NCI-H748 treated with DMSO at 0.1 percent for 48 hours (cell line): ENCODE measurements around the gene TRAPPC14.
A peak's percentile ranks its signal among the peaks of the same experiment; 100 is the strongest.
"Not testable (repeated sequence)": the region's sequence is repeated elsewhere in the genome, so short reads cannot be mapped to it uniquely, and the experiment has no call there.

Experiments used
- DNase-seq: peaks from one replicate; lab custom pipeline; 2025; lab: John Stamatoyannopoulos, UW

TRAPPC14 gene

GRCh38 chr7:100153708-100154535 lies 4.6 kb downstream of the TRAPPC14 start:
- no peak for DNase-seq

- DNase-seq = no peak
Observed at GRCh38 chr7:100152937-100153666, 5.4 kb downstream of the TRAPPC14 start.

- no peak for DNase-seq
Observed at GRCh38 chr7:100152404-100152803, 6.1 kb downstream of the TRAPPC14 start.

DNA sequence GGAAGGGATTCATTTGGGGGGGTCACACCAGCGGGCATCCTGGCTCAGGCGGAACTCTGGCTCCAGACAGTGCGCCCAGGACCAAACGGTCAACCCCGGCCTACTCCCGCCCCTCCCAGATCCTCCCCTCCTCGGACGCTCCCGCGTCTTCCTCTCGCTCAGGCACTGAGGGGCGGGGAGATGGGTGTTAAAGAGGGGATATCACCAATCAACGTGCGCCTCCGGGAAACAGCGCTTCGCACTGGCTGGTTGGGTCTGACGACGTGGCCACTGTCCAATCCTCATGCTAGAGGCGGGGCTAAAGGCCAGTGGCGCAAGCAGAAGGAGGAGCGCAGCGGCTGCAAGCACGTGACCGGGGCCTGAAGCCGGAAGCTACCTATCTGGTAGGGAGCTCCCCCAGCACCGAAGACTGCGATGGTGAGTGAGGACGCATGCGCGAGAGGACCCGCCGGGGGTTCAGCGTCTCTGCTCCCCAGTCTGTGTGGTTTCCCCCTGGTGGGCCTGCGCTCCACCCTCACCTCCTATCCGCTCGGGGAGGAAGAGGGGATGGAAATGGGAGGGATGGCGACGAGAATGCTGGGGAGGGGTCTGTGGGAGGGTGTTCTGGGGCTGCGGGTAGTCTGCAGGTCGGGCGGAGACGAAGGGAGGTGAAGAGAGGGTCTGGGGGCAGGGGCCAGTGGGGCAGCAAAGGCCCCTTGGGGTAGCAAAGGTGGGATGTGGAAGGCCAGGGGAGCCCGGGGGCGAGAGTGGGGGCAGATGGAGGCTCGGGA lies 9.8 kb downstream of the TRAPPC14 start, which contains the start of gene LAMTOR4:
Gene LAMTOR4 (plus strand): TSS at position 360 of the 770 bp plus-strand sequence. CDS start 55 bp downstream, at position 415.
- peak; percentile 96 for DNase-seq

DNA sequence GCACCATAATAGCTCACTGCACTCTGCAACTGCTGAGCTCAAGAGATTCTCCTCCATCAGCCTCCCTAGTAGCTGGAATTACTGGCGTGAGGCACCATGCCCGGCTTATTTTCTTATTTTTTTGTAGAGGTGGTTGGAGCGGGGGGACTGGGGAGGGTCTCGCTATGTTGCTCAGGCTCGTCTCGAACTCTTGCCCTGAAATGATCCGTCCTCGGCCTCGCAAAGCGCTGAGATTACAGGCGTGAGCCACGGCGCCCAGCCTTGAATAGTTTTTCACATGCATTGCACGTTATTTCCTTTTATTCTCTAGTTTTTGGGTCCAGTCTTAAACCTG lies 10.3 kb downstream of the TRAPPC14 start:
- DNase-seq = no peak

- DNase-seq = no peak
Observed at GRCh38 chr7:100147278-100147677, 11.2 kb downstream of the TRAPPC14 start.

DNA sequence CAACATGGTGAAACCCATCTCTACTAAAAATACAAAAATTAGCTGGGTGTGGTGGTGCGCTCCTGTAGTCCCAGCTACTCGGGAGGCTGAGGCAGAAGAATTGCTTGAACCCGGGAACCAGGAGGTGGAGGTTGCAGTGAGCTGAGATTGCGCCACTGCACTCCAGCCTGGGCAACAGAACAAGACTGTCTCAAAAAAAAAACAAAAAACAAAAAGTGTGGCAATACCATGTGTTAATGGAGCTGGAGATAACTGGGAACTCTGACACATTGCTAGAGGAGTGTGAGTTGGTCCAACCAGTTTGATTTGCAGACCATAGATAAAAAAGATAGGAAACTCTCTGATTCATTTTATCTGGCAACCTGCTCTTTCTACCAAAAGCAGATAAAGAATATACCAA lies 12.2 kb downstream of the TRAPPC14 start:
- DNase-seq = not testable (repeated sequence)

- no peak for DNase-seq
Observed at GRCh38 chr7:100142461-100142860, 16.1 kb downstream of the TRAPPC14 start.

- DNase-seq = no peak
Observed at GRCh38 chr7:100141555-100141949, 17.0 kb downstream of the TRAPPC14 start.

DNA sequence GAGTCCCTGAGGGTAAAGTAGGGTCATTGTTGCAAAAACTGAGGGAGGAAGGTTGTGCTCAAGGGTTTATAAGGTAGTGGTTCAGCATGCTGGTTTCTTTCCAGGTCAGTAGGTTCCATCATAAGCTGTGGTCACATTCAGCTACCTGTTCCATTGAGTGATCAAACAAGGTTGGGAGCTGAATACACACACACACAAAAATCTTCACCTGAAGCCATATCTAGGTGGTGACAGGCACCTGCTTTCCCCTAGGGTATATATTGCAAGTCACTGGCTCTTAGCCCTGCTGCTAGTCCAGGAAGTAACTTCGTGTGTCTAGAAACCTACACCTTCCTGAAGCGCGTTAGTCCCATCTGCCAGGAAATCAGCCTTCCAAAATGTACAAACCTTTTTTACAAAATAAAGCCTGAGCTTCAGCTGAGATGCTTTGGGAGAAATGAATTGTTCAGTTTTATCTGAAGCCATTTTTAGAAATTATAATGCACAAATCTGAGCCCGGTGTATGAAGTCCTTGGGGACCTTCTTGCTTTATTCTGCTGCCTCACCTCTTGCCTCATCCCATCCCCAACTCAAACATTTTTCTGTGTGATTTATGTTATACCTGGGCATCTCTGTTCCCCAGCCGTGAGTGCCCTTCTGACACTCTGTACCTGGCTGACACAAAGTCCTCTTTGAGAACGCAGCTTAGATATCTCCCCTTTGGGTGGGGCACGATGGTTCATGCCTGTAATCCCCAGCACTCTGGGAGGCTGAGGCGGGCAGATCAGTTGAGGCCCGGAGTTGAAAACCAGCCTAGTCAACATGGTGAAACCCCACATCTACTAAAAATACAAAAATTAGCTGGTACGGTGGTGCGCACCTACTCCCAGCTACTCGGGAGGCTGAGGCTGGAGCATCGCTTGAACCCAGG lies 20.4 kb downstream of the TRAPPC14 start:
- DNase-seq = no peak

GRCh38 chr7:100132697-100133151 lies 25.8 kb downstream of the TRAPPC14 start:
- DNase-seq = peak; percentile 73

DNA sequence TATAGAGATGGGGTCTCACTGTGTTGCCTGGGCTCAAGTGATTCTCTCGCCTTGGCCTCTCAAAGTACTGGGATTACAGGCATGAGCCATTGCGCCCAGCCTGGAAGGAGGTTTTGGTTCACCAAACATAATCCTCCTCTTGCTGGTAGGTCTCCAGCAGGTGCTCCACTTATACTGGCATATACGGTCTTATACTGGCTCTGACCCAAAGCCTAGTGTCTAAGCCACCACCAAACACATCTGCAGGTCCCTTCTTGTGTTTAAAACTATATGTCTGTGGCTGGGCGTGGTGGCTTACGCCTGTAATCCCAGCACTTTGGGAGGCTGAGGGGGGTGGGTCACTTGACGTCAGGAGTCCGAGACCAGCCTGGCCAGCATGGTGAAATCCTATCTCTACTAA lies 26.4 kb downstream of the TRAPPC14 start:
- no peak for DNase-seq

- DNase-seq = peak; percentile 67
Observed at GRCh38 chr7:100130608-100131453, 27.7 kb downstream of the TRAPPC14 start.

- peak; percentile 6 for DNase-seq
Observed at GRCh38 chr7:100130220-100130607, 28.3 kb downstream of the TRAPPC14 start.

GRCh38 chr7:100128637-100128963 lies 29.9 kb downstream of the TRAPPC14 start:
- DNase-seq = no peak

DNA sequence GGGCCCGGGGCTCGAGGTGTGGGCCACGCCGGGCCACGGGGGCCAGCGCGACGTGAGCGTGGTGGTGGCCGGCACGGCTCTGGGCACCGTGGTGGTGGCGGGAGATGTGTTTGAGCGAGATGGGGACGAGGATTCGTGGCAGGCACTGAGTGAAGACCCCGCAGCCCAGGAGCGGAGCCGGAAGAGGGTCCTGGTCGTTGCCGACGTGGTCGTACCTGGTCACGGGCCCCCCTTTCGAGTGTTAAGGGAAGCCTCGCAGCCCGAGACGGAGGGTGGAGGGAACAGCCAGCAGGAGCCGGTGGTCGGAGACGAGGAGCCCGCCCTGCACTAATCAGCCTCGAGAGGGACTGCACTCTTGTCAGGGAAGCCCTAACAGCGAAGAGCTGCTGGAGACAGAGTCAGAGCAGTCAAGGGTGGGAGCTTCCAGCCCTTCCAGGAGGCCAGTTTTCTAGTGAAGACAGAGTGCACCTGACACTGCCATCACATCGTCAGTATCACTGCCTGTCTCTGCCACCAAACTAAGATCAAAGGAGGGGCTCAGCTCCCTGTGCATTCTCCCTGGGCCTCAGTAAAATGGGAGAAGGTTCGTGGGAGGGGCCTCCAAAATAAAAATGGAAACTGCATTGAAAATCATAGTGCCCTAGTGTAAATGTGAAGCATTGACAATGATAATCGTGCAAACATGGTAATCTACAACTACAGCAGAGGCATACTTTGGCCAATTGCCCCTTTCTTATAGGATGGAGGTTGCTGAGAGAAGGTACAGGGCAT lies 30.5 kb downstream of the TRAPPC14 start:
- DNase-seq = no peak

DNA sequence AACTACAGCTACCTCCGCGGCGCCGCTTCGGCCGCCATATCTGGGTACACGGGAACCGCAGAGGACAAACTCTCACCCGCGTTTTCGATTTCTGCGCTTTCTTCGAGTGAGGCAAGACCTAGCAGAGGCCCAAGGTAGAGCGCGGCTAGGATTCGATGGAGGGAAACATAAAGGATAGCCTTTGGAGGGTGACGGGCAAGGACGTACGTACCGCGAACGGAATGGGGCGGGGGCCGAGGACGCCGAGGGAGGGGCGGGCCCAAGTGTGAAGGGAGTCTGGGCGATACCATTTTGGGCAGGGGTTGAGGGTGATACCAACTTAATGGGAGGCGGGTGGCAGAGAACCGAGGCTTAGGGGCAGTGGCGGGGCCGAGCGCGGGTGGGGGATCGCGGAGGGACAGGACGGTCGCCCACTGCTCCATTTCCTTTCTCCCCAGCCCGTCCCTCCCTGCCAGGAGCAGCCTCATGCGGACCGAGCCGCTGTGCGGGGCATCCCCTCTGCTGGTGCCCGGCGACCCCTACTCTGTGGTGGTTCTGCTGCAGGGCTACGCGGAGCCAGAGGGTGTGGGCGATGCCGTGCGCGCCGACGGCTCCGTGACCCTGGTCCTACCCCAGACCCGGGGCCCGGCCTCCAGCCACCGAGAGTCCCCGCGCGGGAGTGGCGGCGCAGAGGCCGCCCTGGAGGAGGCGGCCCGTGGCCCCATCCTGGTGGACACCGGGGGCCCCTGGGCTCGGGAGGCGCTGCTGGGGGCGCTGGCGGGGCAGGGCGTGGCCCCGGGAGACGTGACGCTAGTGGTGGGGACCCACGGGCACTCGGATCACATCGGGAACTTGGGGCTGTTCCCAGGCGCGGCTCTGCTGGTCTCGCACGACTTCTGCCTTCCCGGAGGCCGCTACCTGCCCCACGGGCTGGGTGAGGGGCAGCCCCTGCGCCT lies 31.3 kb downstream of the TRAPPC14 start, which contains the start of gene MBLAC1:
Gene MBLAC1 (plus strand): TSS at position 37 of the 935 bp plus-strand sequence. CDS start 429 bp downstream, at position 466.
- DNase-seq = peak; percentile 82

DNA sequence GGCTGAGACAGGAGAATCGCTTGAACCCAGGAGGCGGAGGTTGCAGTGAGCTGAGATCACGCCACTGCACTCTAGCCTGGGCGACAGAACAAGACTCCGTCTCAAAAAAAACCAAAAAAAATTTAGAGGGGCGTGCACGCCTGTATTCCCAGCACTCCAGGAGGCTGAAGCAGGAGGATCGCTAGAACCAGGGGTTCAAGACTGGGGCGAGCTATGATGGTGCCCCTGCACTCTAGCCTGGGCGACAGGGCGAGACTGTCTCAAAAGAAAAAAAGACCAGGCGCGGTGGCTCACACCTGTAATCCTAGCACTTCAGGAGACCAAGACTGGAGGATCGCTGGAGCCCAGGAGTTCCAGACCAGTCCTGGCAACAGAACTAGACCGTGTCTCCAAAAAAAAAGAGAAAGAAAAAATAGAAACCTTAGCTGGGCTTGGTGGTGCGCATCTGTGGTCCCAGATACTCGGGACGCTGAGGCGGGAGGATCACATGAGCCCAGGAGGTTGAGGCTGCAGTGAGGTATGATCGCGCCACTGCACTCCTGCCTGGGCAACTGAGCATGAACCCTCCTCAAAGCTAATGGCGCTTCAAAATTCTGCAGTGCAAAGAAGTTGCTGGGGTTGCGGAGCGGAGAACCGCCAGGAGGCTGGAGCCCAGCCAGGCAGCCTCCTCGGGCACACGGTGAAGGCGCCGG lies 32.1 kb downstream of the TRAPPC14 start:
- no peak for DNase-seq
